Effector memory CD8-positive, alpha-beta T cell (primary cell): ENCODE results near the gene CASP4.

ENCODE experiments used
- ATAC-seq: fragments of 150-1000 bp; cut with Tn5 transposase; replicated peaks from 2 replicates; pipeline ENCODE4 v1.10.0; 2021; ENCODE audit warnings: mild to moderate bottlenecking, moderate library complexity
- DNase-seq, 3 experiments: peaks; one replicate each; pipeline ENCODE4 v3.0.0; 2021
- H3K27ac Mint-ChIP-seq, 2 donors: one replicate each; pipeline ENCODE4 v1.8.0; 2022; ENCODE audit warnings: mild to moderate bottlenecking in 2 of 2, mixed read lengths in 2 of 2, moderate library complexity in 2 of 2
- H3K27me3 Mint-ChIP-seq, 2 donors: one replicate each; pipeline ENCODE4 v1.8.0; 2022; ENCODE audit warnings: mixed read lengths in 2 of 2
- H3K36me3 Mint-ChIP-seq: one replicate; pipeline ENCODE4 v1.8.0; 2022; ENCODE audit warnings: mild to moderate bottlenecking, moderate library complexity, mixed read lengths; ENCODE audit not compliant: insufficient read depth
- H3K4me1 Mint-ChIP-seq, 2 donors: one replicate each; pipeline ENCODE4 v1.8.0; 2022; ENCODE audit warnings: low read depth in 2 of 2, mixed read lengths in 2 of 2
- H3K4me3 Mint-ChIP-seq, 2 donors: one replicate each; pipeline ENCODE4 v1.8.0; 2022; ENCODE audit warnings: mild to moderate bottlenecking in 2 of 2, mixed read lengths in 2 of 2, moderate library complexity in 2 of 2
- H3K9me3 Mint-ChIP-seq, 2 donors: one replicate each; pipeline ENCODE4 v1.8.0; 2022; ENCODE audit warnings: mixed read lengths in 2 of 2

Gene CASP4

DNA sequence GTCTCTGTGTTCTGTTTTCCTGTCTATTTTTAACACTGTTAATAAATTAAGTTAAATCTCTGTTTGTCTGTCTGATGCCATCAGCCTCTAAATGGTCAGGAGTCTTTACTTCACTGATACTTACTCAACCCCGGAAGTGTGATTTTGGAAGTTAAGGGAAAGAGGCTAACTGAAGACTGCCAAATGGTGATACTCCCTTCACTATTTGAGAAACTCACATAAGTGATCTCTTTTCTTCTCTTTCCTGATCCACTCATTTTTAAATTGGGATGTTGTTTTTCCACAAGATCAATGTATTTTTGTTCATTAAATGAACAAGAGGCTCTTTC is 69.7 kb downstream of the CASP4 start:
- Mint-ChIP-seq H3K4me1 (peaks cover 32 to 35% of the 10 kb centered on the region in 2 donors), H3K27me3 (no peaks in the 10 kb centered on the region), H3K36me3 (no peaks in the 10 kb centered on the region), H3K9me3 (peaks cover 2 to 4% of the 10 kb centered on the region in 2 donors), H3K4me3 (peak overlapping the region; percentile 61 to 69), H3K27ac (peak overlapping the region; percentile 81 to 97)
- no peak for DNase-seq
- ATAC-seq = no peak

DNA sequence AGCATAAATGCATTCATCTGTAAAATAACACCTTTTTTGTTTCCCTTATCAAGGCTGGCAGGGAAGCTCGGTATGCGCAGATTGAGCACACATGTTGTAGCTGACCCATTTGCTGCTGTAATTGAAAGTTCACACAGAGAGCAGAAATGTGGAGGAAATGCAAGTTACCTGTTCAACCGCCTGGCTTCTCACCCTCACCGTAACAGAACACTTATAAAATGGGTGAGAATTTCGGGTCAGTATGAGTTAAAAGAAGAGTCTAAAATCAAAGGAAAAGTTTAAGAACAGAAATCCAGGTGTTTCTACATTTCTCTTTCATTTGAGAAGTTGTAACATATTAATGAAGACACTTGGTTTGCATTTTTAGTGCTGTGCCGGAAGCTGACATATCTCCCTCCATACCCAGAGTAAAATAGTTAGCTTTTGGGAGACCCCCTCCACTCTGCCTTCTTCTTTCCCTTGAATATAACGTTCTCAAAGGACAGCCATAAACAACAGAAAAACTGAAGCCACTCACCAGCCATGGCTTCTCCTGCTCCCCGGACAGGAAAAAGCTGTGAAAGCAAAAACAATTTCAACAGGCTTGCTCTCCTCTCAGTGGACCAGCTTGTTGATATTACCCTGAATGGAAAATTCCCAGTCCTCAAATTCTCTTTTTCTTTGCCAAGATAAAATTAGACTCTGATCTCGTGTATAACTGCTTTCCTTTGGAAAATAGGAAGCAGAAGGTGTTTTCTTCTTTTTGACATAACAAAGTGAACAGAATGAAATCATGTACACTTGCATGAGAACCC is 70.3 kb downstream of the CASP4 start, which contains the start of gene CASP12:
Gene CASP12 (minus strand): TSS at position 570 of the 794 bp plus-strand sequence.
- H3K27ac Mint-ChIP-seq = peak within 1 kb of the TSS; percentile 81 to 97
- no peaks in the 10 kb centered on the region for H3K27me3 Mint-ChIP-seq
- ATAC-seq (peak; percentile 91), DNase-seq (peak in 1 of 3 experiments; percentile 17)
- peaks cover 2 to 4% of the 10 kb centered on the region in 2 donors for H3K9me3 Mint-ChIP-seq
- H3K4me3 Mint-ChIP-seq = peak within 1 kb of the TSS; percentile 61 to 69
- peaks cover 32 to 36% of the 10 kb centered on the region in 2 donors for H3K4me1 Mint-ChIP-seq
- H3K36me3 Mint-ChIP-seq = no peaks in the 10 kb centered on the region

DNA sequence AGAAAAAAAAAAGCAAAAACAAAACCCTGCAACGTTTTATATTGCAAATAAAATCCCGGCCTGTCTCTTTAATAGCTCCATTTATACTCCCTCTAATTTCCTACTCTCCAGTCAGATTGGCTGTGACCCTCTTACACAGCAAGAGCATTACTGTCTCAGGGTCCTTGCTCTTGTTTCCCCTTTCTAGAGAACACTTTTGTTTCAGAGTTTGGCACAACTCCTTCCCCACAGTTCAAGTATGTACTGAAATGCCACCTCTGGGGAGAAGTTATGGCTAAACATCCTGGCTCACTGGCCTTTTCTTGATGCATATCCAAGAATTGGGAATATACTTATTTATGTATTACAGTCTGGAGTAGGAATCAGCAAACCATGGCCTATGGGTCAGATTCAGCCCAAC is 72.7 kb downstream of the CASP4 start:
- DNase-seq = no peak
- peak overlapping the region in 1 of 2 donors; percentile 0 for H3K27ac Mint-ChIP-seq
- ATAC-seq = no peak
- H3K9me3 Mint-ChIP-seq = no peaks in the 10 kb centered on the region
- H3K4me1 Mint-ChIP-seq = peaks cover 17 to 24% of the 10 kb centered on the region in 2 donors
- H3K36me3 Mint-ChIP-seq = no peaks in the 10 kb centered on the region
- no peak overlapping the region for H3K4me3 Mint-ChIP-seq
- no peaks in the 10 kb centered on the region for H3K27me3 Mint-ChIP-seq

DNA sequence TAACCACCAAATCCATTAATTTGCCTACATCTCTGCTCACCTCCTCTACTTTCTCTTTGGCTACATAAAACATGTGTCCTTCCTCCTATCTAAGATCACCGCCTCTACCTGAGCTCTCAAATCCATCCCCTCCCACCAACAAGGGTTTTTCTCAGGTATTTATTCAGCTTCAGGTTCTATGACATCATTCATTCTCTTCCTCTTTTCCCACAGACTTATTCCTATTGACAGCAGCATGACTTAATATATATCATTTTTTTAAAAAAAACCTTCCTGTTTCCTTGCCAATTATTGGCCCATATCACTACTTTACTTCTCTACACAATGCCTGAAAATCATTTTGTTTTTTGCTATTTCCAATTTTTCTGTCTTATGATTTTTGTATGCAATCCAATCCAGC is 74.5 kb downstream of the CASP4 start:
- DNase-seq (no peak), ATAC-seq (no peak)
- Mint-ChIP-seq H3K27me3 (no peaks in the 10 kb centered on the region), H3K9me3 (no peaks in the 10 kb centered on the region), H3K4me3 (no peak overlapping the region), H3K36me3 (no peaks in the 10 kb centered on the region), H3K4me1 (peaks cover 11 to 24% of the 10 kb centered on the region in 2 donors), H3K27ac (no peak overlapping the region)
